HepG2 (cell line): ENCODE measurements around the gene USP24. TPM values are rescaled to one million over a fixed set of nuclear protein-coding genes. Genes with fewer than 3 reads are reported as not detected.

ENCODE experiments used
- ATAC-seq: fragments of 200-7000 bp; cut with Tn5 transposase; 3 replicates; pipeline ENCODE4 v1.9.1; 2020; ENCODE audit warnings: mild to moderate bottlenecking, moderate library complexity
- BruUV-seq: library from RNA; stranded (reverse); fragments of 400-500 nt; replicated peaks from 2 replicates; lab custom pipeline; 2021; lab: Mats Ljungman, UMichigan
- CTCF ChIA-PET: fragments of 300-600 bp; formaldehyde crosslinking; extraction: SDS; loops from one replicate; lab custom pipeline; 2021; ENCODE audit warnings: low total read pairs, inconsistent platforms, low intra/inter-chr PET ratio; lab: Yijun Ruan, JAX
- POLR2A ChIA-PET: fragments of 350-600 bp; sonication (Branson Sonifier 250); formaldehyde crosslinking; loops from one replicate; lab custom pipeline; 2020; ENCODE audit warnings: antibody characterized with exemption, inconsistent platforms; lab: Yijun Ruan, JAX
- DNase-seq: peaks from one replicate; pipeline ENCODE4 v3.0.0-alpha.2; 2015; ENCODE audit warnings: low spot score
- FAIRE-seq: peaks from 3 replicates; lab custom pipeline; 2011; peaks lifted over from hg19 to GRCh38; lab: Jason Lieb, UNC
- H2AFZ ChIP-seq: one replicate; pipeline ENCODE4 v1.6.1; 2011; ENCODE audit warnings: low read length, inconsistent platforms
- H3K27ac ChIP-seq: fragments of 300-600 bp; 3 replicates; pipeline ENCODE4 v1.8.0; 2011; ENCODE audit warnings: mixed run types, mild to moderate bottlenecking, mixed read lengths, low read length, inconsistent platforms; ENCODE audit not compliant: insufficient read depth; ENCODE audit errors: extremely low read length
- H3K27me3 ChIP-seq, 2 experiments: fragments of 200-600 bp in 1 of 2; 2 replicates in 1 of 2; 3 replicates in 1 of 2; pipeline versions ENCODE4 v1.6.0 to v1.8.0; 2011; ENCODE audit warnings: low read length in 2 of 2, mild to moderate bottlenecking in 2 of 2, moderate library complexity in 2 of 2, inconsistent platforms in 1 of 2; ENCODE audit not compliant: insufficient read depth in 2 of 2, control insufficient read depth in 1 of 2
- H3K36me3 ChIP-seq, 2 experiments: fragments of 200-600 bp in 1 of 2; replicated peaks in 1 of 2; 2 replicates in 1 of 2; 3 replicates in 1 of 2; pipeline versions ENCODE4 v1.5.1 to v1.8.0; 2011; ENCODE audit warnings: low read length in 2 of 2, inconsistent platforms in 1 of 2; ENCODE audit not compliant: insufficient read depth in 2 of 2, control insufficient read depth in 1 of 2
- H3K4me1 ChIP-seq: 2 replicates; pipeline ENCODE4 v1.5.1; 2012; ENCODE audit warnings: low read length, inconsistent platforms; ENCODE audit not compliant: insufficient read depth
- H3K4me2 ChIP-seq: 2 replicates; pipeline ENCODE4 v1.6.0; 2011; ENCODE audit warnings: low read depth, low read length, inconsistent platforms
- H3K4me3 ChIP-seq, 3 experiments: fragments of 200-600 bp in 1 of 3; sonication (generic), shearing (Covaris generic) in 1 of 3; replicated peaks in 1 of 3; 2 replicates each; pipeline ENCODE4 v1.5.1; 2011 to 2016; ENCODE audit warnings: low read length in 3 of 3, inconsistent platforms in 2 of 3, low read depth in 2 of 3, mild to moderate bottlenecking in 2 of 3, control low read depth in 1 of 3, mixed read lengths in 1 of 3; ENCODE audit not compliant: insufficient read depth in 1 of 3
- H3K79me2 ChIP-seq: one replicate; pipeline ENCODE4 v1.6.1; 2011; ENCODE audit warnings: low read length, inconsistent platforms; ENCODE audit not compliant: insufficient read depth
- H3K9ac ChIP-seq: 2 replicates; pipeline ENCODE4 v1.6.0; 2011; ENCODE audit warnings: mild to moderate bottlenecking, low read depth, low read length, inconsistent platforms; ENCODE audit not compliant: insufficient read depth
- H3K9me3 ChIP-seq: 2 replicates; pipeline ENCODE4 v1.5.1; 2012; ENCODE audit warnings: mild to moderate bottlenecking, low read length
- H4K20me1 ChIP-seq: 2 replicates; pipeline ENCODE4 v1.6.0; 2011; ENCODE audit warnings: inconsistent platforms, mild to moderate bottlenecking, low read length, moderate library complexity; ENCODE audit not compliant: insufficient read depth
- ELF1 ChIP-seq: sonication (generic); formaldehyde crosslinking; IDR thresholded peaks from 2 replicates; pipeline ENCODE4 v1.4.0; 2020; ENCODE audit warnings: missing genetic modification reagents
- ERF ChIP-seq: IDR thresholded peaks from 2 replicates; pipeline ENCODE4 v1.6.1; 2018; ENCODE audit warnings: missing biosample characterization, missing genetic modification reagents
- FOXA1 ChIP-seq, 2 experiments: fragments of 450-650 bp in 1 of 2; sonication (generic) in 1 of 2; formaldehyde crosslinking in 1 of 2; IDR thresholded peaks; 2 replicates each; pipeline versions ENCODE4 v1.4.0 to v1.6.1; 2016 to 2020; ENCODE audit warnings: missing genetic modification reagents in 1 of 2
- GATAD2A ChIP-seq: IDR thresholded peaks from 2 replicates; pipeline ENCODE4 v1.6.1; 2016
- KDM3A ChIP-seq: IDR thresholded peaks from 2 replicates; pipeline ENCODE4 v1.6.1; 2018; ENCODE audit warnings: low read depth, missing compliant biosample characterization
- MEIS2 ChIP-seq: sonication (generic); formaldehyde crosslinking; IDR thresholded peaks from 2 replicates; pipeline ENCODE4 v1.9.0; 2021; ENCODE audit warnings: mild to moderate bottlenecking, missing genetic modification reagents
- RBAK ChIP-seq: sonication (generic); formaldehyde crosslinking; IDR thresholded peaks from 2 replicates; pipeline ENCODE4 v1.5.1; 2020; ENCODE audit warnings: mild to moderate bottlenecking, missing genetic modification reagents
- RXRA ChIP-seq: sonication (generic); formaldehyde crosslinking; IDR thresholded peaks from 2 replicates; pipeline ENCODE4 v1.5.1; 2020; ENCODE audit warnings: missing genetic modification reagents
- TARDBP ChIP-seq: sonication (generic); formaldehyde crosslinking; IDR thresholded peaks from 2 replicates; pipeline ENCODE4 v1.8.0; 2022; ENCODE audit warnings: mild to moderate bottlenecking, missing genetic modification reagents
- TEAD2 ChIP-seq: sonication (generic); formaldehyde crosslinking; IDR thresholded peaks from 2 replicates; pipeline ENCODE4 v1.9.0; 2021; ENCODE audit warnings: missing genetic modification reagents
- ZFAT ChIP-seq: sonication (generic); formaldehyde crosslinking; conservative IDR thresholded peaks from 2 replicates; pipeline ENCODE4 v1.8.1; 2023; ENCODE audit warnings: missing genetic modification reagents, inconsistent platforms
- ZNF557 ChIP-seq: sonication (generic); formaldehyde crosslinking; IDR thresholded peaks from 2 replicates; pipeline ENCODE4 v1.4.0; 2020; ENCODE audit warnings: missing genetic modification reagents
- WGBS: methylation state at CpG from one replicate; pipeline ENCODE4 v1.1.6; 2017; ENCODE audit warnings: low lambda C conversion rate; 5-methylcytosine and 5-hydroxymethylcytosine counted together
- in situ Hi-C: cut with HindIII; loops from 2 replicates; pipeline ENCODE4 v1.10.0; 2017; ENCODE audit warnings: low pct_unique_long_range_greater_than_20kb; ENCODE audit not compliant: extremely low pct_ligation_motif_present
- intact Hi-C: fragments of 100-400 bp; cut with micrococcal nuclease; formaldehyde crosslinking; loops from one replicate; pipeline ENCODE4 v1.10.0; 2022; ENCODE audit not compliant: unreplicated experiment
- polyA plus RNA-seq, 8 experiments: library from polyadenylated mRNA; depleted of rRNA in 3 of 8; stranded (reverse) in 7 of 8; unstranded in 1 of 8; fragments of >200 nt; fragmentation: Illumina TruSeq in 4 of 8; extraction: Trizol in 4 of 8; gene quantifications; 2 replicates each; pipeline versions ENCODE4 v1.2.1 to v1.2.3, GENCODE V29; 2011 to 2016; ENCODE audit warnings: low read depth in 4 of 8, missing spikeins in 1 of 8, mixed read lengths in 1 of 8; ENCODE audit not compliant: insufficient read depth in 1 of 8
- total RNA-seq, 5 experiments: library from RNA; depleted of rRNA; stranded (reverse); fragments of >200 nt; fragmentation: Illumina TruSeq; extraction: Trizol; gene quantifications; 2 replicates each; pipeline ENCODE4 v1.2.3, GENCODE V29; 2016; ENCODE audit warnings: low read depth in 1 of 5
- TF ChIP-seq, protein P1 (sequence below): sonication (generic); formaldehyde crosslinking; IDR thresholded peaks from 2 replicates; pipeline ENCODE4 v1.5.1; 2020; ENCODE audit warnings: missing genetic modification reagents, mild to moderate bottlenecking, borderline replicate concordance
- TF ChIP-seq, protein P2 (sequence below): sonication (generic); formaldehyde crosslinking; IDR thresholded peaks from 2 replicates; pipeline ENCODE4 v1.5.1; 2020; ENCODE audit warnings: mild to moderate bottlenecking, moderate library complexity, missing genetic modification reagents
- TF ChIP-seq, protein P3 (sequence below): sonication (generic); formaldehyde crosslinking; IDR thresholded peaks from 2 replicates; pipeline ENCODE4 v1.8.1; 2022; ENCODE audit warnings: low read depth, mild to moderate bottlenecking, missing genetic modification reagents
- TF ChIP-seq, protein P4 (sequence below): sonication (generic); formaldehyde crosslinking; IDR thresholded peaks from 2 replicates; pipeline ENCODE4 v1.9.0; 2022; ENCODE audit warnings: missing genetic modification reagents, mild to moderate bottlenecking, borderline replicate concordance

Gene USP24
- total and polyA plus RNA-seq, 2 of the 13 experiments (the other 11 are each of a cell fraction or from before 2014, with no cell fraction given) = 18.8 to 47.6 TPM

DNA sequence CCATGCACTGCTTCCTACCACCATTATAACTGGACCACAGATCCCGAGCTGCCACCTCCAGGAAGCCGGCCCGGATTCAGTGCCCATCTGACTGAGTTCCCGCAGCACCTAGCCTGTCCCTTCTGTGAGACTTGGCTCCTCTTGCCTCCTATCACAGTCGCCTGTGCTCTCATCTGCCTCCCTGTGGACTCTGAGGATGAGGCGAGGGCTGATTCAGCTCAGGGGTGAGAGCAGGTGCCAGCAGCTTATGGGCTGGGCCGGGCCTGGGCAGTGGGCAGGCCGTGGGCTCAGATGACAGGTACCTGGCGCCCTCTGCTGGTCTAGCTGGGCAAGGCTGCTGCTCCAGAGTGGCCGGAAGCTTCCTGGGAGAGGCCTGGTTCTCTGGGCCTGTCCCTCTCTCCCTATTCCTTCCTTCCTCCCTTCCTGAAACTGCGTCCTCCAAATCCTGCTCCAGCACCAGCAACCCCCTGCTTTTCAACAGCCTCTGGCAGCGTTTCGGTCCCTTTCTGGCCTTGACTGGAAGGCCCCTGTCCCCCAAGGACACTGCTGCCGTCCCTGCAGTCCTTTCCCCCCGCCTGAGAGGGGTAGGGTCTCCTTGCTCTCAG, 193.1 kb downstream of the USP24 start:
- Histone ChIP-seq H4K20me1 (no peaks in the 10 kb centered on the region), H3K4me3 (peak overlapping the region in 1 of 3 experiments; percentile 44; a peak in 2 of 6 replicates), H3K4me2 (peak overlapping the region; percentile 61), H2AFZ (no peak overlapping the region), H3K27ac (no peak overlapping the region), H3K27me3 (peaks cover 0 to 10% of the 10 kb centered on the region in 2 experiments; a peak in 2 of 5 replicates), H3K36me3 (no peaks in the 10 kb centered on the region), H3K9ac (peak overlapping the region; percentile 39), H3K79me2 (no peaks in the 10 kb centered on the region), H3K4me1 (peaks cover 11% of the 10 kb centered on the region), H3K9me3 (no peaks in the 10 kb centered on the region)
- intact Hi-C loops = loop anchor here (1.0 to 5.0 kb wide), 4 partner anchors 49 to 155 kb away; no protein-coding TSS in a partner anchor
- BruUV-seq = no TSS peak
- in situ Hi-C loops = no loop called here
- peak; percentile 99 for ATAC-seq
- DNase-seq = peak; percentile 74
- peak; percentile 74 for FAIRE-seq
- ChIA-PET POLR2A (interaction anchor here (0.9 to 1.5 kb wide), 6 partner anchors 10 to 171 kb away, joined by 3 to 5 read pairs (median 4); no protein-coding TSS in a partner anchor), CTCF (interaction anchor here (0.6 to 2.0 kb wide), 3 partner anchors 11 to 77 kb away, joined by 3 to 17 read pairs (median 7); no protein-coding TSS in a partner anchor)
- WGBS = 29% methylated on average over 8 of the region's 15 CpGs
- TF ChIP-seq, protein P1, sequence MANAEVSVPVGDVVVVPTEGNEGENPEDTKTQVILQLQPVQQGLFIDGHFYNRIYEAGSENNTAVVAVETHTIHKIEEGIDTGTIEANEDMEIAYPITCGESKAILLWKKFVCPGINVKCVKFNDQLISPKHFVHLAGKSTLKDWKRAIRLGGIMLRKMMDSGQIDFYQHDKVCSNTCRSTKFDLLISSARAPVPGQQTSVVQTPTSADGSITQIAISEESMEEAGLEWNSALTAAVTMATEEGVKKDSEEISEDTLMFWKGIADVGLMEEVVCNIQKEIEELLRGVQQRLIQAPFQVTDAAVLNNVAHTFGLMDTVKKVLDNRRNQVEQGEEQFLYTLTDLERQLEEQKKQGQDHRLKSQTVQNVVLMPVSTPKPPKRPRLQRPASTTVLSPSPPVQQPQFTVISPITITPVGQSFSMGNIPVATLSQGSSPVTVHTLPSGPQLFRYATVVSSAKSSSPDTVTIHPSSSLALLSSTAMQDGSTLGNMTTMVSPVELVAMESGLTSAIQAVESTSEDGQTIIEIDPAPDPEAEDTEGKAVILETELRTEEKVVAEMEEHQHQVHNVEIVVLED = 0 out of 2 replicates have a peak, but pooled peaks have one; percentile 15
- TF ChIP-seq ELF1 (CRISPR knock-in tag) (peak; percentile 52; the same call in 1 of the 2 replicates), TEAD2 (CRISPR knock-in tag) (no peak), TARDBP (CRISPR knock-in tag) (no peak), ZFAT (no peak), MEIS2 (CRISPR knock-in tag) (0 out of 2 replicates have a peak, but pooled peaks have one; percentile 56), ZNF557 (CRISPR knock-in tag) (no peak), KDM3A (CRISPR knock-in tag) (peak; percentile 62; the same call in 1 of the 2 replicates), RXRA (CRISPR knock-in tag) (peak; percentile 33; the same call in 1 of the 2 replicates), ERF (CRISPR knock-in tag) (peak; percentile 73; the same call in 1 of the 2 replicates), GATAD2A (peak; percentile 37; the same call in 1 of the 2 replicates), FOXA1 (IDR thresholded peaks at IDR 0.05) (no peak), FOXA1 (CRISPR knock-in tag; IDR thresholded peaks at IDR 0.05) (0 out of 2 replicates have a peak, but pooled peaks have one; percentile 13), RBAK (CRISPR knock-in tag) (0 out of 2 replicates have a peak, but pooled peaks have one; percentile 38)
- TF ChIP-seq, protein P2, sequence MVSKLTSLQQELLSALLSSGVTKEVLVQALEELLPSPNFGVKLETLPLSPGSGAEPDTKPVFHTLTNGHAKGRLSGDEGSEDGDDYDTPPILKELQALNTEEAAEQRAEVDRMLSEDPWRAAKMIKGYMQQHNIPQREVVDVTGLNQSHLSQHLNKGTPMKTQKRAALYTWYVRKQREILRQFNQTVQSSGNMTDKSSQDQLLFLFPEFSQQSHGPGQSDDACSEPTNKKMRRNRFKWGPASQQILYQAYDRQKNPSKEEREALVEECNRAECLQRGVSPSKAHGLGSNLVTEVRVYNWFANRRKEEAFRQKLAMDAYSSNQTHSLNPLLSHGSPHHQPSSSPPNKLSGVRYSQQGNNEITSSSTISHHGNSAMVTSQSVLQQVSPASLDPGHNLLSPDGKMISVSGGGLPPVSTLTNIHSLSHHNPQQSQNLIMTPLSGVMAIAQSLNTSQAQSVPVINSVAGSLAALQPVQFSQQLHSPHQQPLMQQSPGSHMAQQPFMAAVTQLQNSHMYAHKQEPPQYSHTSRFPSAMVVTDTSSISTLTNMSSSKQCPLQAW (CRISPR knock-in tag) = peak; percentile 49; the same call in 1 of the 2 replicates
- TF ChIP-seq, protein P3, sequence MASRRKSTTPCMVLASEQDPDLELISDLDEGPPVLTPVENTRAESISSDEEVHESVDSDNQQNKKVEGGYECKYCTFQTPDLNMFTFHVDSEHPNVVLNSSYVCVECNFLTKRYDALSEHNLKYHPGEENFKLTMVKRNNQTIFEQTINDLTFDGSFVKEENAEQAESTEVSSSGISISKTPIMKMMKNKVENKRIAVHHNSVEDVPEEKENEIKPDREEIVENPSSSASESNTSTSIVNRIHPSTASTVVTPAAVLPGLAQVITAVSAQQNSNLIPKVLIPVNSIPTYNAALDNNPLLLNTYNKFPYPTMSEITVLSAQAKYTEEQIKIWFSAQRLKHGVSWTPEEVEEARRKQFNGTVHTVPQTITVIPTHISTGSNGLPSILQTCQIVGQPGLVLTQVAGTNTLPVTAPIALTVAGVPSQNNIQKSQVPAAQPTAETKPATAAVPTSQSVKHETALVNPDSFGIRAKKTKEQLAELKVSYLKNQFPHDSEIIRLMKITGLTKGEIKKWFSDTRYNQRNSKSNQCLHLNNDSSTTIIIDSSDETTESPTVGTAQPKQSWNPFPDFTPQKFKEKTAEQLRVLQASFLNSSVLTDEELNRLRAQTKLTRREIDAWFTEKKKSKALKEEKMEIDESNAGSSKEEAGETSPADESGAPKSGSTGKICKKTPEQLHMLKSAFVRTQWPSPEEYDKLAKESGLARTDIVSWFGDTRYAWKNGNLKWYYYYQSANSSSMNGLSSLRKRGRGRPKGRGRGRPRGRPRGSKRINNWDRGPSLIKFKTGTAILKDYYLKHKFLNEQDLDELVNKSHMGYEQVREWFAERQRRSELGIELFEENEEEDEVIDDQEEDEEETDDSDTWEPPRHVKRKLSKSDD (CRISPR knock-in tag) = 0 out of 2 replicates have a peak, but pooled peaks have one; percentile 66
- TF ChIP-seq, protein P4, sequence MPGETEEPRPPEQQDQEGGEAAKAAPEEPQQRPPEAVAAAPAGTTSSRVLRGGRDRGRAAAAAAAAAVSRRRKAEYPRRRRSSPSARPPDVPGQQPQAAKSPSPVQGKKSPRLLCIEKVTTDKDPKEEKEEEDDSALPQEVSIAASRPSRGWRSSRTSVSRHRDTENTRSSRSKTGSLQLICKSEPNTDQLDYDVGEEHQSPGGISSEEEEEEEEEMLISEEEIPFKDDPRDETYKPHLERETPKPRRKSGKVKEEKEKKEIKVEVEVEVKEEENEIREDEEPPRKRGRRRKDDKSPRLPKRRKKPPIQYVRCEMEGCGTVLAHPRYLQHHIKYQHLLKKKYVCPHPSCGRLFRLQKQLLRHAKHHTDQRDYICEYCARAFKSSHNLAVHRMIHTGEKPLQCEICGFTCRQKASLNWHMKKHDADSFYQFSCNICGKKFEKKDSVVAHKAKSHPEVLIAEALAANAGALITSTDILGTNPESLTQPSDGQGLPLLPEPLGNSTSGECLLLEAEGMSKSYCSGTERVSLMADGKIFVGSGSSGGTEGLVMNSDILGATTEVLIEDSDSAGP (CRISPR knock-in tag) = peak; percentile 75
